Activated CD4-positive, CD25-positive, alpha-beta regulatory T cell treated with anti-CD3 and anti-CD28 coated beads, Interleukin-2, amount 50 U/mL, for 72 hours (primary cell): ENCODE results near the gene CAPN9.
"Not testable (repeated sequence)": the region's sequence is repeated elsewhere in the genome, so short reads cannot be mapped to it uniquely, and the experiment has no call there.

Experiments
- DNase-seq: peaks from one replicate; pipeline ENCODE4 v3.0.0; 2021

CAPN9 gene

GRCh38 chr1:230749635-230750034 lies 2.4 kb downstream of the CAPN9 start:
- no peak for DNase-seq

GRCh38 chr1:230750576-230750975 lies 3.4 kb downstream of the CAPN9 start:
- no peak for DNase-seq

GRCh38 chr1:230750986-230751625 lies 3.9 kb downstream of the CAPN9 start:
- no peak for DNase-seq

GRCh38 chr1:230752407-230752806 lies 5.2 kb downstream of the CAPN9 start:
- no peak for DNase-seq

- DNase-seq, result no peak
These were observed 6.0 kb downstream of the CAPN9 start for GRCh38 chr1:230753191-230753585.

GRCh38 chr1:230753586-230754251 lies 6.5 kb downstream of the CAPN9 start:
- peak; percentile 56 for DNase-seq

- no peak for DNase-seq
These were observed 7.6 kb downstream of the CAPN9 start for GRCh38 chr1:230754796-230755195.

GRCh38 chr1:230757856-230758708 lies 10.9 kb downstream of the CAPN9 start:
- DNase-seq, result no peak

GRCh38 chr1:230758709-230759368 lies 11.7 kb downstream of the CAPN9 start:
- no peak for DNase-seq

GRCh38 chr1:230759369-230760065 lies 12.3 kb downstream of the CAPN9 start:
- DNase-seq, result no peak

GRCh38 chr1:230760360-230760827 lies 13.2 kb downstream of the CAPN9 start:
- no peak for DNase-seq

- no peak for DNase-seq
These were observed 14.4 kb downstream of the CAPN9 start for GRCh38 chr1:230761443-230762167.

GRCh38 chr1:230763927-230764591 lies 16.9 kb downstream of the CAPN9 start:
- DNase-seq, result no peak

GRCh38 chr1:230766318-230766717 lies 19.1 kb downstream of the CAPN9 start:
- no peak for DNase-seq

- not testable (repeated sequence) for DNase-seq
These were observed 20.8 kb downstream of the CAPN9 start for GRCh38 chr1:230767859-230768612.

GRCh38 chr1:230768903-230769570 lies 21.8 kb downstream of the CAPN9 start:
- DNase-seq, result no peak

- no peak for DNase-seq
These were observed 23.1 kb downstream of the CAPN9 start for GRCh38 chr1:230770317-230770716.

- DNase-seq, result no peak
These were observed 24.7 kb downstream of the CAPN9 start for GRCh38 chr1:230771773-230772354.
